CD4-positive, alpha-beta T cell treated with Interleukin-17A for 1 hour (primary cell): ENCODE data around the gene RPL7A.

Source experiments
- DNase-seq: peaks from one replicate; pipeline ENCODE4 v3.0.0-alpha.2; 2020

Gene RPL7A

GRCh38 chr9:133349965-133350616, 2.1 kb downstream of the RPL7A start:
- no peak for DNase-seq

- DNase-seq, result no peak
These were observed 3.5 kb downstream of the RPL7A start for GRCh38 chr9:133351526-133351907.

- peak; percentile 43 for DNase-seq
These were observed 4.1 kb downstream of the RPL7A start for GRCh38 chr9:133351908-133352634.

- DNase-seq, result no peak
These were observed 4.8 kb downstream of the RPL7A start for GRCh38 chr9:133352635-133353340.

- no peak for DNase-seq
These were observed 5.5 kb downstream of the RPL7A start for GRCh38 chr9:133353548-133353947.

- no peak for DNase-seq
These were observed 6.7 kb downstream of the RPL7A start for GRCh38 chr9:133354766-133355165.

- DNase-seq, result no peak
These were observed 7.9 kb downstream of the RPL7A start for GRCh38 chr9:133355881-133356357.

- peak; percentile 89 for DNase-seq
These were observed 8.5 kb downstream of the RPL7A start, which contains the start of the genes SURF1 and SURF2 for GRCh38 chr9:133356391-133357091. Gene SURF1, minus strand, starts transcription at chr9:133356487. Its CDS starts 34 bp downstream, at chr9:133356453. Gene SURF2, plus strand, starts transcription at chr9:133356550. Its CDS starts 43 bp downstream, at chr9:133356593.

- DNase-seq, result no peak
These were observed 9.6 kb downstream of the RPL7A start for GRCh38 chr9:133357656-133358055.

- no peak for DNase-seq
These were observed 11.6 kb downstream of the RPL7A start for GRCh38 chr9:133359399-133360175.

- DNase-seq, result no peak
These were observed 12.7 kb downstream of the RPL7A start for GRCh38 chr9:133360400-133361393.

GRCh38 chr9:133361507-133362092, 13.6 kb downstream of the RPL7A start:
- no peak for DNase-seq

- DNase-seq, result no peak
These were observed 14.5 kb downstream of the RPL7A start for GRCh38 chr9:133362359-133363044.

- no peak for DNase-seq
These were observed 18.4 kb downstream of the RPL7A start for GRCh38 chr9:133366435-133366834.

- no peak for DNase-seq
These were observed 19.2 kb downstream of the RPL7A start for GRCh38 chr9:133367221-133367620.

GRCh38 chr9:133367778-133368177, 19.8 kb downstream of the RPL7A start:
- DNase-seq, result no peak

- no peak for DNase-seq
These were observed 20.3 kb downstream of the RPL7A start for GRCh38 chr9:133368249-133368881.

- DNase-seq, result no peak
These were observed 21.4 kb downstream of the RPL7A start for GRCh38 chr9:133369422-133369821.

GRCh38 chr9:133369933-133370332, 21.9 kb downstream of the RPL7A start:
- DNase-seq, result no peak
